NCI-H1417 (cell line): Measurements from ENCODE around the gene NPAS1.
"Not testable (repeated sequence)": the region's sequence is repeated elsewhere in the genome, so short reads cannot be mapped to it uniquely, and the experiment has no call there.

Experiments
- DNase-seq, 3 experiments: peaks; one replicate each; lab custom pipeline; 2025; lab: John Stamatoyannopoulos, UW

Gene NPAS1

GRCh38 chr19:47078351-47078750, 58.7 kb downstream of the NPAS1 start:
- not testable (repeated sequence) for DNase-seq

- no peak for DNase-seq
These were observed 61.5 kb downstream of the NPAS1 start for GRCh38 chr19:47081095-47081494.

DNA sequence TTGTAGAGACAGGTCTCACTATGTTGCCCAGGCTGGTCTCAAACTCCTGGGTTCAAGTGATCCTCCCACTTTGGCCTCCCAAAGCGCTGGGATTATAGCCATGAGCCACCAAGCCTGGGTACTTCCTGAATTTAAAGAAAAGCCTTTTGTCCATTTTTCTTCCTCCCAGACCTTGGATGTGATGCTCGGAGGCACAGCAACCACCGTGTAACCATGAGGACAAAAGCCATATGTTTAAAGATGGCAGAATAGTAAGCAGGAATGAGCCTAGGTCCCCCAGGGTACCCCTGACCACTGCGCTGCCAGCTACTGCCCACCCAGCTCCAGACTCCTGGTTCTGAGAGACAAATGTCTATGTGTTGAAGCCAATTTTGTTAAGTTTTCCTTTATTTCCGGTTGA, 62.9 kb downstream of the NPAS1 start:
- DNase-seq, result no peak

- no peak for DNase-seq
These were observed 65.3 kb downstream of the NPAS1 start for GRCh38 chr19:47084879-47085439.

- DNase-seq, result no peak
These were observed 66.6 kb downstream of the NPAS1 start for GRCh38 chr19:47086280-47086679.

DNA sequence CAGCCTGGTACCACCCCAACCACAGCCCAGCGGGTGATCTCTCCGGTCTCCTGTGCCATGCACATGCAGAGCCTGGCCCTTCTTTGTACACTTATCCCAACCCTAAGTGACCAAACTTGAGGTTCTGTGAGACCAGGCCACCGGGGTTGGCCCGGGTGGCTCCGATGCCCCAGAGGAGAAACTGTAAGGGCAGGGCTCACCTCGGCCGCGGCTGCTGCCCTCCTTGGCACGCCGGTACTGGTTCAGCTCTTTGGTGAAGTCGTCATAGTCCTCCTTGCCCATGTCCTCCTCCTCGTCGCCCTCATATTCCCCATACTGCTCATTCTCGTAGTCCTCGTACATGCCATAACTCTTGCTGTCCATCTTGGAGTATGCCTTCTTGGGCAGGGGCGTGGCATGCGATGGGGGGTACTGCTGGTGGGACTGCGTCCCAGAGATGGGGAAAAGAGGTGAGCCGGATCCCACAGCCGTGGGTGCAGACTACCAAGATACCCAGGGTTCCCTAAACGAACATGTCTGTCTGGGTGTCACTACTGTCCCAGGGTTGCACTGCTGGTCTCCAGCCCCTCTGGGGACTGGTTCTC, 70.2 kb downstream of the NPAS1 start:
- no peak for DNase-seq

DNA sequence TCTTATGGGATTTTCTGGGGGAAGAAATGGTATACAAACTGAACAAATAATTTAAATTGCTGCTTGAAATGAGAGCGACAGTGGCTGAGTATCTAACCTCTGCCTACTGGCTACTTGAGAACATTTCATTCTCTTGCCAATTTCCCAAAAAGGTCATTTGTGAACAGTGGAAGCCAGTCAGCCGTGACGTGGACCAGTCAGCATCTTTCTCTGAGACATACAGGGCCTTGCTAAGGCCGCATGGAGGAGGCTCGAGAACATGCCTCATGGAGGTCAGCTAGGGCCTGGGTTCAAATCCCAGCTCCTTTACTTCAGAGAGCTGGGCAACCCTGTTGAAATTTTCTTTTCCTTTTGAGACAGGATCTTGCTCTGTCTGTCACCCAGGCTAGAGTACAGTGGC, 73.6 kb downstream of the NPAS1 start:
- DNase-seq, result no peak

- no peak for DNase-seq
These were observed 74.2 kb downstream of the NPAS1 start for GRCh38 chr19:47093841-47094240.

- DNase-seq, result no peak
These were observed 75.2 kb downstream of the NPAS1 start for GRCh38 chr19:47094557-47095475.
